Keratinocyte (primary cell): ENCODE data around the gene CHI3L1. TPM values are rescaled to one million over a fixed set of nuclear protein-coding genes. Genes with fewer than 3 reads are reported as not detected.

Experiments used
- DNase-seq: peaks from one replicate; pipeline ENCODE4 v3.0.0-alpha.2; 2011; ENCODE audit warnings: low read depth, missing footprints, low spot score
- FAIRE-seq: peaks from 2 replicates; lab custom pipeline; 2011; peaks lifted over from hg19 to GRCh38; lab: Jason Lieb, UNC
- H2AFZ ChIP-seq: 2 replicates; pipeline ENCODE4 v1.6.0; 2012; ENCODE audit warnings: low read length, control low read depth, inconsistent platforms; ENCODE audit not compliant: control insufficient read depth
- H3K27ac ChIP-seq: 2 replicates; pipeline ENCODE4 v1.5.1; 2011; ENCODE audit warnings: low read length; ENCODE audit not compliant: control insufficient read depth, insufficient read depth
- H3K27me3 ChIP-seq: 3 replicates; pipeline ENCODE4 v1.6.0; 2011; ENCODE audit warnings: low read length; ENCODE audit not compliant: control insufficient read depth, insufficient read depth; ENCODE audit errors: extremely low read depth
- H3K36me3 ChIP-seq, 2 experiments: 2 replicates in 1 of 2; 3 replicates in 1 of 2; pipeline ENCODE4 v1.5.1; 2011; ENCODE audit warnings: low read length in 2 of 2, mild to moderate bottlenecking in 1 of 2; ENCODE audit not compliant: control insufficient read depth in 2 of 2, insufficient read depth in 2 of 2; ENCODE audit errors: extremely low read depth in 1 of 2
- H3K4me1 ChIP-seq: 3 replicates; pipeline ENCODE4 v1.5.1; 2011; ENCODE audit warnings: low read length; ENCODE audit not compliant: control insufficient read depth, insufficient read depth; ENCODE audit errors: extremely low read depth
- H3K4me2 ChIP-seq: 3 replicates; pipeline ENCODE4 v1.6.0; 2011; ENCODE audit warnings: low read depth, low read length; ENCODE audit not compliant: control insufficient read depth, insufficient read depth; ENCODE audit errors: extremely low read depth
- H3K4me3 ChIP-seq, 3 experiments: fragments of 200-600 bp in 1 of 3; sonication (generic) in 1 of 3; 2 replicates in 2 of 3; 3 replicates in 1 of 3; pipeline ENCODE4 v1.5.1; 2011 to 2016; ENCODE audit warnings: low read length in 3 of 3, mild to moderate bottlenecking in 3 of 3, control low read depth in 2 of 3, inconsistent platforms in 1 of 3, low read depth in 1 of 3, mixed read lengths in 1 of 3, mixed run types in 1 of 3, moderate library complexity in 1 of 3; ENCODE audit not compliant: control insufficient read depth in 2 of 3, insufficient read depth in 2 of 3; ENCODE audit errors: extremely low read depth in 1 of 3
- H3K79me2 ChIP-seq: 2 replicates; pipeline ENCODE4 v1.6.0; 2012; ENCODE audit warnings: low read length; ENCODE audit not compliant: control insufficient read depth, insufficient read depth
- H3K9ac ChIP-seq: 3 replicates; pipeline ENCODE4 v1.6.0; 2011; ENCODE audit warnings: low read length; ENCODE audit not compliant: control insufficient read depth, insufficient read depth; ENCODE audit errors: extremely low read depth
- H3K9me1 ChIP-seq: 3 replicates; pipeline ENCODE4 v1.6.0; 2011; ENCODE audit warnings: low read length; ENCODE audit not compliant: control insufficient read depth, insufficient read depth; ENCODE audit errors: extremely low read depth
- H3K9me3 ChIP-seq: 2 replicates; pipeline ENCODE4 v1.5.1; 2012; ENCODE audit warnings: low read depth, low read length; ENCODE audit not compliant: control insufficient read depth
- H4K20me1 ChIP-seq: 3 replicates; pipeline ENCODE4 v1.6.0; 2011; ENCODE audit warnings: low read length; ENCODE audit not compliant: control insufficient read depth, insufficient read depth; ENCODE audit errors: extremely low read depth
- EZH2 ChIP-seq: IDR thresholded peaks from one replicate; pipeline ENCODE4 v1.6.1; 2012; ENCODE audit warnings: inconsistent platforms, mild to moderate bottlenecking, low read length, moderate library complexity
- dilution Hi-C: fragments of 300-500 bp; cut with MboI; formaldehyde crosslinking; loops from one replicate; pipeline ENCODE4 v1.7.0; 2020; ENCODE audit warnings: low sequenced_read_pairs; ENCODE audit not compliant: extremely low pct_ligation_motif_present
- polyA plus RNA-seq, 5 experiments: library from polyadenylated mRNA; depleted of rRNA in 3 of 5; stranded (reverse) in 3 of 5; stranded (forward) in 1 of 5; unstranded in 1 of 5; fragments of >200 nt; gene quantifications; 1 replicate in 1 of 5; 2 replicates in 3 of 5; 3 replicates in 1 of 5; pipeline versions ENCODE4 v1.2.1 to v1.2.3, GENCODE V29; 2011 to 2012; ENCODE audit warnings: missing spikeins in 2 of 5, low read depth in 1 of 5, low replicate concordance in 1 of 5
- TF ChIP-seq, protein P1 (sequence below), 3 experiments: IDR thresholded peaks in 1 of 3; conservative IDR thresholded peaks in 1 of 3; optimal IDR thresholded peaks in 1 of 3; 2 replicates in 2 of 3; 3 replicates in 1 of 3; pipeline versions ENCODE3 to v1.5.1; 2011; ENCODE audit warnings: low read length in 3 of 3, mild to moderate bottlenecking in 3 of 3, moderate library complexity in 2 of 3, control low read depth in 1 of 3, inconsistent platforms in 1 of 3; ENCODE audit not compliant: insufficient read depth in 2 of 3; ENCODE audit errors: extremely low read depth in 1 of 3

The CHI3L1 gene
- polyA plus RNA-seq, 1 donor (not counting 4 experiments of a cell fraction or from before 2014, with no cell fraction given), result 0.20 TPM

DNA sequence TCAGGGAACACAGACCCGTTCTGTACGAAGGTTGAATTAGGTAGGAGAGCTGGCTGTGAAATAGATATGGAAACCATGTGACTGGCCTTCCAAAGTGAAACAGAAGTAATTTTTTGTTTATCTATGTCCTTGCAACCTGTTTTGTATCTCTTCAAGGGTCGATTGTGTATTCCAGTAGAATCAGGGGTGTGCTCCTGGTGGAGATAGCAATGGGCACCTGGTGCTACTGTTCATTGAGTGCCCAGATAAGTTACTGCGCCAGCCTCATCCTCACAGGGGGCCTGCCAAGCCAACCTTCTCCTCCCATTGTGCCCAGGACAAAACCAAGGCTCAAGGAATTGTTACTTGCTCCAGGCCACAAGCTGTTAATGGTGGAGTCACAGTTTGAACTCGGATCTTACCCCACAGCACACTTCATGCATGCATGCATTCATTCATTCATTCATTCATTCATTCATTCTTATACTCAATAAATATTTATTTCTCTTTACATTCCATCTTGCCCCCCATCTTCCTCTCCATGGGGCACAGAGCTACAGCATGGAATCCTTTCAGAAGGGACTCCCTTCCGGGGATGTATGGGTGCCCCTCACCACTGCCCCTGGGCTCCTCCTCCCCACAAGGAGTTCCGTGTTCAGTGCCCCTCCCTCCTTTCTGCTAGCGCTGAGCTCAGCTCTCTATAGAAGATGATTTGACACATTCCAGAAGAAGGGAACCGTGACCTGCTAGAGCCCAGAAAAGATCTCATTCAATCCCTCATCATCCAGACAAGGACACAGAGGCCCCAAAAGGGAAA, 34.9 kb downstream of the CHI3L1 start:
- FAIRE-seq, result no peak
- dilution Hi-C loops, result no loop called here
- H3K36me3 ChIP-seq, result no peaks in the 10 kb centered on the region
- H4K20me1 ChIP-seq, result no peaks in the 10 kb centered on the region
- H3K4me2 ChIP-seq, result no peak overlapping the region
- H3K79me2 ChIP-seq, result no peaks in the 10 kb centered on the region
- no peaks in the 10 kb centered on the region for H3K27me3 ChIP-seq
- H3K4me3 ChIP-seq, result no peak overlapping the region
- H3K9me1 ChIP-seq, result no peaks in the 10 kb centered on the region
- no peak overlapping the region for H3K27ac ChIP-seq
- H2AFZ ChIP-seq, result no peak overlapping the region
- H3K9me3 ChIP-seq, result no peaks in the 10 kb centered on the region
- H3K4me1 ChIP-seq, result peaks cover 19% of the 10 kb centered on the region
- no peak for TF ChIP-seq EZH2
- TF ChIP-seq, protein P1, sequence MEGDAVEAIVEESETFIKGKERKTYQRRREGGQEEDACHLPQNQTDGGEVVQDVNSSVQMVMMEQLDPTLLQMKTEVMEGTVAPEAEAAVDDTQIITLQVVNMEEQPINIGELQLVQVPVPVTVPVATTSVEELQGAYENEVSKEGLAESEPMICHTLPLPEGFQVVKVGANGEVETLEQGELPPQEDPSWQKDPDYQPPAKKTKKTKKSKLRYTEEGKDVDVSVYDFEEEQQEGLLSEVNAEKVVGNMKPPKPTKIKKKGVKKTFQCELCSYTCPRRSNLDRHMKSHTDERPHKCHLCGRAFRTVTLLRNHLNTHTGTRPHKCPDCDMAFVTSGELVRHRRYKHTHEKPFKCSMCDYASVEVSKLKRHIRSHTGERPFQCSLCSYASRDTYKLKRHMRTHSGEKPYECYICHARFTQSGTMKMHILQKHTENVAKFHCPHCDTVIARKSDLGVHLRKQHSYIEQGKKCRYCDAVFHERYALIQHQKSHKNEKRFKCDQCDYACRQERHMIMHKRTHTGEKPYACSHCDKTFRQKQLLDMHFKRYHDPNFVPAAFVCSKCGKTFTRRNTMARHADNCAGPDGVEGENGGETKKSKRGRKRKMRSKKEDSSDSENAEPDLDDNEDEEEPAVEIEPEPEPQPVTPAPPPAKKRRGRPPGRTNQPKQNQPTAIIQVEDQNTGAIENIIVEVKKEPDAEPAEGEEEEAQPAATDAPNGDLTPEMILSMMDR (optimal IDR thresholded peaks at IDR 0.05 in 1 of 3, IDR thresholded peaks at IDR 0.05 in 1 of 3, conservative IDR thresholded peaks at IDR 0.05 in 1 of 3; ENCODE audit: extremely low read depth in 1 of 3, insufficient read depth in 2 of 3, low read length in 3 of 3), result no peak
- DNase-seq, result no peak
- H3K9ac ChIP-seq, result no peak overlapping the region

DNA sequence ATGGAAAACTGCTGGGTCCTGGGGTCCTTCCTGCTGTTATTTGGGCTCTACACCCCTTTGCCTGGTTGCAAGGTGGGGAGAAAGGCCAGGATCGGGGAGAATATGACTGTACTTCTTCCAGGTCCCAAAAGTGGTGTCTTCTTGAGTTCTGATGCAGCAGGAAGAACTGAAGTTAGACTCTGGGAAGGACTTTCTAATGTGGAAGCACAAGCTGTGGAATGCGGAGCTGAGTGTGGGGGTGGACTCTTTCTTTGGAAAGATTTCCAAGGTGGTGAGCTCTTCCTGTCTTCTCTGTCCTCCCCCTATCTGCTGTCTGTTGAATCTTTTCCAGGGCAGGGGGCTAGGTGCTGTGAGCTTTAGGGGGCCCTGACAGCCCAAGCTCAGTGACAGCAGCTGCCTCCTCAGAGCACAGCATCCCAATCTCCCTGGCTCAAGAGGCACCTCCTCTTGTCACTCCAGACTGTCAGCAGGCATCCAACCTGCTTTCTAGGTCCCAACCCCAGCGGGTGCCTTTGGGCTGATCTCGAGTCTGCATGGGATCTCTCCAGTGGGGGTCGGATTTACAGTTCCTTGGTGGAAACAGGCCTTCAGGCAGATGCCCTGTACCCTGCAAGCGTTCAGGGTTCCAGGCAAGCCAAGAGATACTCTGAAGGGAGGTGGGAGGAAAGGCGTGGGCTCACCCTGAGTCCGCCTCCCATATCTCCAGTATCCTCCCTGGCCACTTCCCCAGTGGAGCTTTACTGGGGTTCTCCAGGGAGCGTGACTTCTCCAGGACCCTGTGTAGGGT, 35.8 kb downstream of the CHI3L1 start:
- peaks cover 19% of the 10 kb centered on the region for H3K4me1 ChIP-seq
- no peaks in the 10 kb centered on the region for H3K27me3 ChIP-seq
- H3K9me3 ChIP-seq, result no peaks in the 10 kb centered on the region
- dilution Hi-C loops, result no loop called here
- no peaks in the 10 kb centered on the region for H3K36me3 ChIP-seq
- TF ChIP-seq, protein P1 (optimal IDR thresholded peaks at IDR 0.05 in 1 of 3, IDR thresholded peaks at IDR 0.05 in 1 of 3, conservative IDR thresholded peaks at IDR 0.05 in 1 of 3; ENCODE audit: extremely low read depth in 1 of 3, insufficient read depth in 2 of 3, low read length in 3 of 3), result no peak
- no peak for TF ChIP-seq EZH2
- FAIRE-seq (no peak), DNase-seq (no peak)
- no peak overlapping the region for H2AFZ ChIP-seq
- no peak overlapping the region for H3K4me2 ChIP-seq
- no peak overlapping the region for H3K27ac ChIP-seq
- no peaks in the 10 kb centered on the region for H4K20me1 ChIP-seq
- H3K9me1 ChIP-seq, result no peaks in the 10 kb centered on the region
- H3K9ac ChIP-seq, result no peak overlapping the region
- no peaks in the 10 kb centered on the region for H3K79me2 ChIP-seq
- no peak overlapping the region for H3K4me3 ChIP-seq
